GM12891 (cell line): ENCODE data around the gene KPTN.

Source experiments
- DNase-seq: peaks from one replicate; pipeline ENCODE4 v3.0.0; 2011; ENCODE audit warnings: low spot score; ENCODE audit not compliant: insufficient read length
- FAIRE-seq: peaks from 2 replicates; lab custom pipeline; 2011; peaks lifted over from hg19 to GRCh38; lab: Jason Lieb, UNC
- PAX5 ChIP-seq: IDR thresholded peaks from 2 replicates; pipeline ENCODE4 v1.6.1; 2011; ENCODE audit warnings: low read length, moderate library complexity, mild to moderate bottlenecking; ENCODE audit not compliant: insufficient read depth, severe bottlenecking
- POLR2A ChIP-seq: IDR thresholded peaks from 2 replicates; pipeline ENCODE4 v1.6.1; 2011; ENCODE audit warnings: low read depth, low read length, control low read depth
- POLR2AphosphoS5 ChIP-seq: IDR thresholded peaks from 2 replicates; pipeline ENCODE4 v1.6.1; 2011; ENCODE audit warnings: low read depth, low read length, control low read depth
- POU2F2 ChIP-seq: IDR thresholded peaks from 2 replicates; pipeline ENCODE4 v1.6.1; 2011; ENCODE audit warnings: low read depth, mild to moderate bottlenecking, control low read depth, low read length, moderate library complexity
- SPI1 ChIP-seq: IDR thresholded peaks from 2 replicates; pipeline ENCODE4 v1.6.1; 2011; ENCODE audit warnings: low read depth, low read length, control low read depth
- TAF1 ChIP-seq: IDR thresholded peaks from 2 replicates; pipeline ENCODE4 v1.6.1; 2011; ENCODE audit warnings: low read depth, low read length, control low read depth

KPTN gene

DNA sequence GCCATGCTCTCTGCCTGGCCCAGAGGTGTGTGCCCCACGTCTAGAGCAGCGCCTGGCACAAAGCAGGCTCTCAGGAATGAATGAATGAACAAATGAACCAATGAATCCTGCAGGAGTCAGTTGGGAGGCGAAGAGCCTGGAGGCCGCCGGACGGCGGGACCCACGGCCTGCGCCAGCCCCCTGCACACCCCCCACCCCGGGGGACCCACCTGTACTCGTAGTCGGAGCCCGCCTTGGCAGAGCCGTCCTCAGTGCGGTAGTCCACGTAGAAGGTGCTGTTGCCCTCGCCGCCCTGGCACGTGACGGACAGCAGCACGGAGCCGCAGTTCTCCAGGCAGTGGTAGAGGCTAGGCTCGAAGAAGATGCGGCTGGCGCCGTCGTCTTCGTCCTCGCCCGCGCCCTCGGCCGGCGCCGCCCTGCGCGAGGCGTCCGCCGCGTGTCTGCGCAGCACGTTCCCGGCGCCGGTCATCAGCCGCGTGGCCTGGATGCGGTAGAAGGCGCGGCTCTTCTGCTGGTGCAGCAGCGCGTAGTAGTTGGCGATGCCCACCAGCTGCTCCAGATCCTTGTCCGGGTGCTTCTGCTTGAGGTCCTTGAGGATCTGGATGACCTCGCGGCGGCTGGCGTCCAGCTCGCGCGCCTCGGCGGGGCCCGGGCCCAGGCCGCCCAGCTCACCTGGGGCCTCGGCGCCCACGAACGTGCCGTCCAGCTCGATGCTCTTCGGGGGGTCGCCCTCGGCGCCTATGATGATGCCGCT is 27.1 kb downstream of the KPTN start:
- DNase-seq, result no peak
- FAIRE-seq, result no peak
- TF ChIP-seq POLR2A (no peak), PAX5 (no peak), POU2F2 (no peak), SPI1 (no peak), TAF1 (no peak), POLR2AphosphoS5 (no peak)

DNA sequence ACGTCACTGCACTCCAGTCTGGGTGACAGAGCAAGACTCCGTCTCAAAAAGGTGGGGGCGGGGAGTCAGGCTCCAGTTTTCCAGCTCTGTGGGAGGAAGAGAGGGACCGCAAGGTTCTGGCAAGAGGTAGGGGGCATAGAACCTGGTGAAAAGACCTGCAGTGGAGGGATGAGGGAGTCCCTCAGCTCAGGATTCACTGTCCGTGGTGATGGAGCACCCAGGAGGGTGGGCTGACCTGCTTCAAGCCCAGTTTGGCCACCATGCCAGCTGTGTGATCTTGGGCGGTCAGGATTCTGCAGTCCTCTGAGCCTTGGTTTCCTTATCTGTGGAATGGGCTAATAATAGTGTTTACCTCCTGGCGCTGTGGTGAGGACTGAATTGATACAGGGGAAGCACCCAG is 33.5 kb downstream of the KPTN start:
- no peak for DNase-seq
- FAIRE-seq, result no peak
- TF ChIP-seq SPI1 (no peak), POLR2AphosphoS5 (no peak), POU2F2 (no peak), TAF1 (no peak), PAX5 (no peak), POLR2A (no peak)

DNA sequence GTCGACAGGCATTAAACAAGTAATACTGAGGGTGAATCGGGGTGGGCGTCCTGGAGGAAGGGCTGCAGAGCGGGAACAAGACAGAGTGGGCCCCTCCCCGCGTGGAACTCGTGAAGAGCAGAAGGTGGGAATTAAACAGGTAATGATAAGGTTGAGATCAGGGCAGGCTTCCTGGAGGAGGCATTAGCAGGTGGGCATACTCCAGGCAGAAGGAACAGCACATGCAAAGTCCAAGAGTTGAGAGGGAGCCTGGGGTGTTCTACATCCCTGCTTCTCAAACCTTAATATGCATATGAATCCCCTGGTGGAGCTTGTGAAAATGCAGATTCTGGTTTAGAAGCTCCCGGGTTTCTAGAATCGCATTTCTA is 35.7 kb downstream of the KPTN start:
- TF ChIP-seq POLR2AphosphoS5, result no peak
- TF ChIP-seq POU2F2, result no peak
- no peak for TF ChIP-seq TAF1
- TF ChIP-seq SPI1, result no peak
- no peak for TF ChIP-seq PAX5
- TF ChIP-seq POLR2A, result no peak
- no peak for FAIRE-seq
- no peak for DNase-seq

DNA sequence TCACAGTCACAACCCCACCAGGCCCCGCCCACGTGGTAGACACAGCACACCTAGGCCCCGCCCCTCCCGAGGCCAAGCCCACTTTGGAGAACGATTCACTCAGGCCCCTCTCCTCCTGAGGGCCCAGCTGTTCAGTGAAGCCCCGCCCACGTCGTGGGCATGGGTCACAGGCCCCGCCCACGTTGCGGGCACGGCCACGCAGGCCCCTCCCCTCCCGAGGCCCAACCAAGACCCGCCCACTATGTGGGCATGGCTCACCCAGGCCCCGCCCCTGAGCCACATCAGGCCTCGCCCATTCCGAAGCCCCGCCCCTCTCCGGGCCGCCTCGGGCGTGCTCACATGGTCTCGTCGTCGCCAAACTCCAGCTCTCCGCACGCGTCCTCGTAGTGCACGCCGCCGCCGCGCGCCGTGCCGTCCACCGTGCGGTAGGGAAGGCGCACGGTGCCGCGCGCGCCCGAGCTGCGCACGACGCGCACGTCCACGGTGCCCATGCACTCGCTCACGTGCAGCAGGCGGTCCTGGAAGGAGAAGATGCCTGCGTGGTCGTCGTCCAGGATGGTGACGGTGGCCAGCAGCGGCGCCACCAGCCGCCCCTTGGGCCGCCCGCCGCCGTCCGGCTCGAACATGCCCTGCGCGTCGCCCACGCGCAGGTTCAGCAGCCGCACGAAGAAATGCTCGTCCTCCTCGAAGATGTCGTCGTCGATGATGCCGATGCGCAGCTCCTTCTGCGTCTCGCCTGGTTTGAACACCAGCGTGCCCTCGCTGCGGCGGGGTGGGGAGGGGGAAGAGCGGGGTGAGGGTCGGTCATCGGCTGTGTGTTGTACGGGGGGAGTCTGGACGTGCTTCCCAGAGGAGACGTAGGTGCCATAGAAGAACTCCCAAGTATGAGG is 36.3 kb downstream of the KPTN start:
- no peak for TF ChIP-seq POLR2A
- TF ChIP-seq PAX5, result no peak
- TF ChIP-seq SPI1, result no peak
- TF ChIP-seq POU2F2, result no peak
- TF ChIP-seq TAF1, result no peak
- TF ChIP-seq POLR2AphosphoS5, result no peak
- FAIRE-seq, result no peak
- no peak for DNase-seq

DNA sequence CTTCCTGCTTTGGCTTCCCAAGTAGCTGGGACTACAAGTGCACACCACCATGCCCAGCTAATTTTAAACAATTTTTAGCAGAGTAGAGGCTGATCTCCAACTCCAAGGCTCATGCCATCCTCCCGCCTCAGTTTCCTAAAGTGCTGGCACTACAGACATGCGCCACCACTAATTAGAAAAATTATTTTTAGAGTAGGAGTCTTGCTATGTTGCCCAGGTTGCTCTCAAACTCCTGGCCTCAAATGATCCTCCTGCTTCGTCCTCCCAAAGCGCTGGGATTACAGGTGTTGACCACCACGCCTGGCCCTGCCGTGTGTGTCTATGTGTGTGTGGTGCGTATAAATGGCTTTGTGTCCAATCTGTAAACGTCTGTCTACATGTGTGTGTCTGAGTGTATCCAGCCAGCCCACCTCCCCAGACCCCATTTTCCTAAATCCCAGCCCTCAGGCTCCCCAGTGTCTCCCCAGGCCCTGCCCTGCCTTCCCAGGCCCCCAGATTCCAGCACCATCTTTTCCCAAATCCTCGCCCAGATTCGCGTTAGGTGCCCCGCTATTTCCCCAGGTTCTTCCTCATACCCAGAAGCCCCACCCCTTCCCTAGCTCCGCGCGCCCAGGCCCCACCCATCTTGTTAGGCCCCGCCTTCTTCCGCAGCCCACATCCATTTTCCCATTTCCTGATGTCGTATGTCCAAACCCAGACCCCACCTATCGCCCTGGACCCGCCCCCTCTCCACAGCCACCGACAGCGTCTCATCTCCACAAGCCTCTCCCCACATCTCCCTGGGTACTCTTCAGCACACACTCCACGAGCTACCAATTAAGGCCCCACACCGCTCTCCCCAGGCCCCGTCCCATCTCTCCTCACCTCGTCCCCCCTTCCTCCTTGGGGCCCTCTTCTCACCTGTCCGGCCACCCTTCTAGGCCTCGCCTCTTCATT is 37.2 kb downstream of the KPTN start:
- FAIRE-seq, result no peak
- TF ChIP-seq PAX5 (no peak), POLR2A (no peak), SPI1 (no peak), TAF1 (no peak), POU2F2 (no peak), POLR2AphosphoS5 (no peak)
- no peak for DNase-seq

DNA sequence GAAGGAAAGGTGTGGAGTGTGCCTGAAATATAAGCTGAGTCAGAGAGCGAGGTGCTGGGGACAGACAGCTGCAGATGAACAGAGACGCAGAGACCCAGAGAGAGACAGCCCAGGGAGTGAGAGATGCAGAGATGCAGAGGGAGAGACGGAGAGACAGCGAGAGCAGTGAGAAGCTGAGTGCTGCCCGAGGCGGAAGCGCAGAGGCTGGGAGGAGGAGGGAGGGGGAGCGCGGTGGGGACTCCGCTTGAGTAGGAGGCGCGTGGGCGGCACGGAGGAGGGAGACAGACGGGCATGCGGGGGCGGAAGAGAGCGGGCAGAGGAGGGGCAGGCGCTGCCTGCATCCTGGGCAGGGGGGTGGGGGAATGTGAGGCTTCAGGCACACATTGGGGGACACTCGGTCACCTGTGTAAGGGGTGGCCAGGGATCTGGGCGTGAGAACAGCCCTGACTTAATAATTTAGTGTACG is 38.0 kb downstream of the KPTN start:
- FAIRE-seq (peak; percentile 77), DNase-seq (no peak)
- TF ChIP-seq PAX5, result no peak
- no peak for TF ChIP-seq POLR2AphosphoS5
- TF ChIP-seq POLR2A, result no peak
- TF ChIP-seq SPI1, result no peak
- TF ChIP-seq POU2F2, result no peak
- no peak for TF ChIP-seq TAF1

DNA sequence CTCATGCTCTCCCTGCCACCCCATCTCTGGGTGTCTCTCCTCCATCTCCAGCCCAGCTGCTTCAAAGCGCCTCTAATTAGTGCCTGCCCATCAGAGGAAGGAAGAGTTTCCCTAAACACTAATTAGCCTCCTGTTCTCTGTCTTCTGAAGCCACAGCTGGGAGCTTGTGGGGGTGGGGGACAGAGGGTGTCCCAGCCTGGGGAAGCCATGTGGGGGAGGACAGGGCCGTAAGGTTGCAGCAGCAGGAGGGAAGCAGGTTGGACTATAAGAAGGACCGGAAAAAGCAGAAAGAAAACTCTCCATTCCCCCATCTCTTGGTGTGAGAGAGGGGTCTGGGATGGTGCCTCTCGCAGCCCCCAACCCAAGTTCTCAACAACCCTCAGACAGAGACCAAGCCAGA is 38.5 kb downstream of the KPTN start:
- FAIRE-seq, result no peak

DNA sequence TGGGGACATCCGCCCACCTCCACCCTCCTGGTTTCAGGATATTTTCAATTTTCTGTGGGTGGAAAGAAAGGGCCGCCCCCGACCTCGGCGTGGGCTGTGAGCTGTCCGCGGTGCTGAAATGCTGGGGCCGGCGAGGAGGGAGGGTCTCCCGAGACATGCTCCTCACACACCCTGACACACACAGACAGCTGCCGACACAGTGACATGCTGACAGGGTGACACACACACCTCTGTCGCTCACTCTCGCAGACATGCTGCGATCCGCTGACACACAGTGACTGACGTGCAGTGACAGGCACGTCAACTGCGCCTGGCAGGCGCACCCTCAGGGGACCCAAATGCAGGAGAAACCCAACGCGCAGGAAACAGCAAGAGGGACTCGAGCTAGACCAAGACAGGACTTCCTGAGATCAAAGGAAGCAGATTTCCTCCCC is 39.6 kb downstream of the KPTN start:
- TF ChIP-seq POLR2AphosphoS5 (no peak), POU2F2 (no peak), PAX5 (no peak), SPI1 (no peak), TAF1 (no peak), POLR2A (no peak)
- DNase-seq (no peak), FAIRE-seq (no peak)

More for the DNA sequence above, 38.5 kb downstream of the KPTN start:
- TF ChIP-seq POLR2A (no peak), PAX5 (no peak), POLR2AphosphoS5 (no peak), TAF1 (no peak), SPI1 (no peak), POU2F2 (no peak)
- DNase-seq, result no peak

DNA sequence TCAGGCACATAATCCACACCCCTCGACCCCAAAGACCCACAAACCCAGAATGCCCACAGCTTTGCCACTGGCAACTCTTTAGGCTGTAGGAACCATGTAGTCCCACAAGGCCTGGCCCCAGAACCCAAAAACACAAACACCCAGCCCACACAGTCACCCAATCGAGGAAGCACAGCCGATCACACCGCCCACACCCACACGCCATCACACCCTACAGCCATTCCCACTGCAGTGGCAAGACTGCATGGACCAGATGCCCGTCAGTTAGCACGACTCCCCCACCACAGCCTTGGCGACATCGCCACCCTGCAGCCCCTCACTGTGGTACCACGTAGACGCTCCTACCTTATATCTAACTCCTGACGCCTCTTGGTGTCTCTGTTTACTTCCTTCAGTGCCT is 40.7 kb downstream of the KPTN start:
- DNase-seq (no peak), FAIRE-seq (no peak)
- no peak for TF ChIP-seq POLR2A
- no peak for TF ChIP-seq TAF1
- TF ChIP-seq SPI1, result no peak
- TF ChIP-seq POU2F2, result no peak
- TF ChIP-seq PAX5, result no peak
- no peak for TF ChIP-seq POLR2AphosphoS5
